ENCODE measurements around the gene MS4A18.

The MS4A18 gene

GRCh38 chr11:60774726-60775125 is 50.2 kb downstream of the MS4A18 start:
- TF ChIP-seq YY1 (IDR thresholded peaks at IDR 0.05; ENCODE audit: low read depth) (no peak), MAX (IDR thresholded peaks at IDR 0.05) (no peak), USF1 (IDR thresholded peaks at IDR 0.05) (no peak), TEAD4 (IDR thresholded peaks at IDR 0.05) (no peak), TAF1 (IDR thresholded peaks at IDR 0.05; ENCODE audit: low read depth) (no peak), CREB1 (IDR thresholded peaks at IDR 0.05; ENCODE audit: low read depth) (no peak), NFIC (IDR thresholded peaks at IDR 0.05) (no peak), ZBTB7A (IDR thresholded peaks at IDR 0.05; ENCODE audit: low read depth) (no peak), REST (IDR thresholded peaks at IDR 0.05; ENCODE audit: low read depth) (no peak), EGR1 (IDR thresholded peaks at IDR 0.05) (no peak), RAD21 (IDR thresholded peaks at IDR 0.05; ENCODE audit: low read depth) (no peak), CEBPB (IDR thresholded peaks at IDR 0.05) (no peak), FOXM1 (IDR thresholded peaks at IDR 0.05; ENCODE audit: borderline replicate concordance, low read depth) (no peak), EP300 (IDR thresholded peaks at IDR 0.05; ENCODE audit: borderline replicate concordance) (no peak), TCF12 (IDR thresholded peaks at IDR 0.05; ENCODE audit: low read depth) (no peak)

- TF ChIP-seq RAD21 (IDR thresholded peaks at IDR 0.05; ENCODE audit: low read depth) (peak; percentile 82), ZBTB7A (IDR thresholded peaks at IDR 0.05; ENCODE audit: low read depth) (no peak)
Measured at GRCh38 chr11:60775420-60775961, 51.0 kb downstream of the MS4A18 start.

- TF ChIP-seq CEBPB (IDR thresholded peaks at IDR 0.05): no peak
- TF ChIP-seq CREB1 (IDR thresholded peaks at IDR 0.05; ENCODE audit: low read depth): no peak
- TF ChIP-seq NFIC (IDR thresholded peaks at IDR 0.05): no peak
- TF ChIP-seq TAF1 (IDR thresholded peaks at IDR 0.05; ENCODE audit: low read depth): no peak
- no peak for TF ChIP-seq RAD21 (IDR thresholded peaks at IDR 0.05; ENCODE audit: low read depth)
- TF ChIP-seq YY1 (IDR thresholded peaks at IDR 0.05; ENCODE audit: low read depth): no peak
- no peak for TF ChIP-seq EP300 (IDR thresholded peaks at IDR 0.05; ENCODE audit: borderline replicate concordance)
- TF ChIP-seq TEAD4 (IDR thresholded peaks at IDR 0.05): no peak
- no peak for TF ChIP-seq TCF12 (IDR thresholded peaks at IDR 0.05; ENCODE audit: low read depth)
- TF ChIP-seq REST (IDR thresholded peaks at IDR 0.05; ENCODE audit: low read depth): no peak
- no peak for TF ChIP-seq MAX (IDR thresholded peaks at IDR 0.05)
- TF ChIP-seq ZBTB7A (IDR thresholded peaks at IDR 0.05; ENCODE audit: low read depth): no peak
- TF ChIP-seq FOXM1 (IDR thresholded peaks at IDR 0.05; ENCODE audit: borderline replicate concordance, low read depth): no peak
- TF ChIP-seq USF1 (IDR thresholded peaks at IDR 0.05): no peak
Measured at GRCh38 chr11:60776167-60776566, 51.6 kb downstream of the MS4A18 start.

GRCh38 chr11:60777106-60777505 is 52.6 kb downstream of the MS4A18 start:
- TF ChIP-seq RAD21 (IDR thresholded peaks at IDR 0.05; ENCODE audit: low read depth) (no peak), EGR1 (IDR thresholded peaks at IDR 0.05) (no peak), YY1 (IDR thresholded peaks at IDR 0.05; ENCODE audit: low read depth) (no peak), TEAD4 (IDR thresholded peaks at IDR 0.05) (no peak), TCF12 (IDR thresholded peaks at IDR 0.05; ENCODE audit: low read depth) (no peak), FOXM1 (IDR thresholded peaks at IDR 0.05; ENCODE audit: borderline replicate concordance, low read depth) (no peak), USF1 (IDR thresholded peaks at IDR 0.05) (no peak), CEBPB (IDR thresholded peaks at IDR 0.05) (no peak), EP300 (IDR thresholded peaks at IDR 0.05; ENCODE audit: borderline replicate concordance) (no peak)

- TF ChIP-seq USF1 (IDR thresholded peaks at IDR 0.05) (no peak), CREB1 (IDR thresholded peaks at IDR 0.05; ENCODE audit: low read depth) (no peak), MAX (IDR thresholded peaks at IDR 0.05) (no peak), ZBTB7A (IDR thresholded peaks at IDR 0.05; ENCODE audit: low read depth) (no peak), RAD21 (IDR thresholded peaks at IDR 0.05; ENCODE audit: low read depth) (no peak)
Measured at GRCh38 chr11:60777572-60777971, 53.1 kb downstream of the MS4A18 start.

Measured in Ishikawa (cell line).